ENCODE data around the gene ALDH2. TPM values are rescaled to one million over a fixed set of nuclear protein-coding genes. Genes with fewer than 3 reads are reported as not detected.

ALDH2 gene
- total RNA-seq, 1 donor, result 11.9 TPM

- H3K36me3 ChIP-seq (ENCODE audit: insufficient read depth, low read length), result no peaks in the 10 kb centered on the region
Measured at GRCh38 chr12:111764120-111764821, 2.5 kb upstream of the ALDH2 start.

GRCh38 chr12:111767362-111768158 is 827 bp downstream of the ALDH2 start:
- no peaks in the 10 kb centered on the region for H3K9me3 ChIP-seq (ENCODE audit: low read depth, low read length)
- H4K20me1 ChIP-seq (ENCODE audit: insufficient read depth, low read length), result peaks cover 2% of the 10 kb centered on the region
- H3K4me1 ChIP-seq (ENCODE audit: insufficient read depth, low read length), result peaks cover 13% of the 10 kb centered on the region
- peaks cover 3% of the 10 kb centered on the region for H3K27me3 ChIP-seq (ENCODE audit: insufficient read depth, low read length)
- peak; percentile 87 for DNase-seq (ENCODE audit: insufficient read length, low spot score, missing footprints)
- no peak overlapping the region for H3K27ac ChIP-seq (ENCODE audit: low read depth, low read length)
- peak overlapping the region; percentile 93 for H2AFZ ChIP-seq (ENCODE audit: low read length)
- H3K79me2 ChIP-seq (ENCODE audit: insufficient read depth, low read length), result no peaks in the 10 kb centered on the region
- TF ChIP-seq CTCF (IDR thresholded peaks at IDR 0.05; ENCODE audit: extremely low read depth, low read depth, low read length), result no peak
- no peaks in the 10 kb centered on the region for H3K36me3 ChIP-seq (ENCODE audit: insufficient read depth, low read length)
- peak overlapping the region; percentile 78 for H3K4me3 ChIP-seq (ENCODE audit: insufficient read depth, low read length)
- peak overlapping the region; percentile 95 for H3K4me2 ChIP-seq (ENCODE audit: insufficient read depth, low read length)

More at GRCh38 chr12:111764120-111764821, 2.5 kb upstream of the ALDH2 start:
- TF ChIP-seq CTCF (IDR thresholded peaks at IDR 0.05; ENCODE audit: extremely low read depth, low read depth, low read length), result no peak
- H3K4me1 ChIP-seq (ENCODE audit: insufficient read depth, low read length), result peaks cover 13% of the 10 kb centered on the region
- DNase-seq (ENCODE audit: insufficient read length, low spot score, missing footprints), result no peak
- H3K4me3 ChIP-seq (ENCODE audit: insufficient read depth, low read length), result no peak overlapping the region
- H3K79me2 ChIP-seq (ENCODE audit: insufficient read depth, low read length), result no peaks in the 10 kb centered on the region
- no peaks in the 10 kb centered on the region for H3K9me3 ChIP-seq (ENCODE audit: low read depth, low read length)
- peaks cover 3% of the 10 kb centered on the region for H3K27me3 ChIP-seq (ENCODE audit: insufficient read depth, low read length)
- no peak overlapping the region for H3K27ac ChIP-seq (ENCODE audit: low read depth, low read length)
- H4K20me1 ChIP-seq (ENCODE audit: insufficient read depth, low read length), result no peaks in the 10 kb centered on the region
- H2AFZ ChIP-seq (ENCODE audit: low read length), result no peak overlapping the region
- H3K4me2 ChIP-seq (ENCODE audit: insufficient read depth, low read length), result no peak overlapping the region

GRCh38 chr12:111768159-111768895 is 1.6 kb downstream of the ALDH2 start:
- H3K36me3 ChIP-seq (ENCODE audit: insufficient read depth, low read length), result no peaks in the 10 kb centered on the region
- TF ChIP-seq CTCF (IDR thresholded peaks at IDR 0.05; ENCODE audit: extremely low read depth, low read depth, low read length), result no peak
- no peaks in the 10 kb centered on the region for H3K9me3 ChIP-seq (ENCODE audit: low read depth, low read length)
- peaks cover 3% of the 10 kb centered on the region for H3K27me3 ChIP-seq (ENCODE audit: insufficient read depth, low read length)
- H3K27ac ChIP-seq (ENCODE audit: low read depth, low read length), result no peak overlapping the region
- H2AFZ ChIP-seq (ENCODE audit: low read length), result no peak overlapping the region
- no peak overlapping the region for H3K4me3 ChIP-seq (ENCODE audit: insufficient read depth, low read length)
- peaks cover 2% of the 10 kb centered on the region for H4K20me1 ChIP-seq (ENCODE audit: insufficient read depth, low read length)
- peak overlapping the region; percentile 95 for H3K4me2 ChIP-seq (ENCODE audit: insufficient read depth, low read length)
- H3K79me2 ChIP-seq (ENCODE audit: insufficient read depth, low read length), result no peaks in the 10 kb centered on the region
- H3K4me1 ChIP-seq (ENCODE audit: insufficient read depth, low read length), result peaks cover 13% of the 10 kb centered on the region
- DNase-seq (ENCODE audit: insufficient read length, low spot score, missing footprints), result no peak

Data from osteoblast (primary cell).